Right atrium auricular region (tissue), 2 donors: ENCODE data around the gene NBPF20. TPM values are rescaled to one million over a fixed set of nuclear protein-coding genes. Genes with fewer than 3 reads are reported as not detected.

Experiments used
- total RNA-seq, 2 donors: library from RNA; depleted of rRNA; stranded (reverse); fragments of >200 nt; gene quantifications; one replicate each; pipeline ENCODE4 v1.1.0, GENCODE V29; 2016

Gene NBPF20
- total RNA-seq, 2 donors from 2014 or later, result 0.59 to 1.1 TPM

Other genes with a start within 250 kb of the NBPF20 start
- not detected for gene PPIAL4D, start 183.4 kb downstream of the NBPF20 start, total RNA-seq
- gene GPR89A, start 182.4 kb upstream of the NBPF20 start, total RNA-seq, result 10 to 100 TPM; 12.6 to 15.2 TPM